HepG2 (cell line): Measurements from ENCODE around the gene ZNF513. TPM values are rescaled to one million over a fixed set of nuclear protein-coding genes. Genes with fewer than 3 reads are reported as not detected.

Experiments
- ETV5 ChIP-seq: IDR thresholded peaks from 2 replicates; pipeline ENCODE4 v1.6.1; 2018; ENCODE audit warnings: missing biosample characterization, missing genetic modification reagents, inconsistent platforms, borderline replicate concordance
- GABPB1 ChIP-seq: IDR thresholded peaks from 2 replicates; pipeline ENCODE4 v1.6.1; 2016; ENCODE audit warnings: mild to moderate bottlenecking, missing genetic modification reagents, moderate library complexity, missing compliant biosample characterization
- HOXA3 ChIP-seq: sonication (generic); formaldehyde crosslinking; IDR thresholded peaks from 2 replicates; pipeline ENCODE4 v1.5.0; 2020; ENCODE audit warnings: missing genetic modification reagents
- ISL2 ChIP-seq: sonication (generic); formaldehyde crosslinking; IDR thresholded peaks from 2 replicates; pipeline ENCODE4 v1.5.0; 2020; ENCODE audit warnings: missing genetic modification reagents
- KDM3A ChIP-seq: IDR thresholded peaks from 2 replicates; pipeline ENCODE4 v1.6.1; 2018; ENCODE audit warnings: low read depth, missing compliant biosample characterization
- MTF2 ChIP-seq: sonication (generic); formaldehyde crosslinking; IDR thresholded peaks from 2 replicates; pipeline ENCODE4 v1.5.0; 2020; ENCODE audit warnings: missing genetic modification reagents, borderline replicate concordance
- NKX3-1 ChIP-seq: sonication (generic); formaldehyde crosslinking; IDR thresholded peaks from 2 replicates; pipeline ENCODE4 v1.5.0; 2020; ENCODE audit warnings: missing genetic modification reagents
- THAP11 ChIP-seq: IDR thresholded peaks from 2 replicates; pipeline ENCODE4 v1.6.1; 2016; ENCODE audit warnings: missing biosample characterization, missing genetic modification reagents
- ZNF776 ChIP-seq: sonication (generic); formaldehyde crosslinking; IDR thresholded peaks from 2 replicates; pipeline ENCODE4 v1.4.0; 2020; ENCODE audit warnings: mild to moderate bottlenecking, missing genetic modification reagents
- polyA plus RNA-seq, 8 experiments: library from polyadenylated mRNA; depleted of rRNA in 3 of 8; stranded (reverse) in 7 of 8; unstranded in 1 of 8; fragments of >200 nt; fragmentation: Illumina TruSeq in 4 of 8; extraction: Trizol in 4 of 8; gene quantifications; 2 replicates each; pipeline versions ENCODE4 v1.2.1 to v1.2.3, GENCODE V29; 2011 to 2016; ENCODE audit warnings: low read depth in 4 of 8, missing spikeins in 1 of 8, mixed read lengths in 1 of 8; ENCODE audit not compliant: insufficient read depth in 1 of 8
- total RNA-seq, 5 experiments: library from RNA; depleted of rRNA; stranded (reverse); fragments of >200 nt; fragmentation: Illumina TruSeq; extraction: Trizol; gene quantifications; 2 replicates each; pipeline ENCODE4 v1.2.3, GENCODE V29; 2016; ENCODE audit warnings: low read depth in 1 of 5
- TF ChIP-seq, protein P1 (sequence below): sonication (generic); formaldehyde crosslinking; IDR thresholded peaks from 2 replicates; pipeline ENCODE4 v1.8.0; 2022; ENCODE audit warnings: mild to moderate bottlenecking, missing genetic modification reagents; ENCODE audit not compliant: insufficient replicate concordance
- TF ChIP-seq, protein P2 (sequence below): sonication (generic); formaldehyde crosslinking; IDR thresholded peaks from 2 replicates; pipeline ENCODE4 v1.5.0; 2020; ENCODE audit warnings: missing genetic modification reagents, mild to moderate bottlenecking, borderline replicate concordance
- TF ChIP-seq, protein P3 (sequence below): sonication (generic); formaldehyde crosslinking; IDR thresholded peaks from 2 replicates; pipeline ENCODE4 v1.4.0; 2020; ENCODE audit warnings: mild to moderate bottlenecking, missing genetic modification reagents
- TF ChIP-seq, protein P4 (sequence below): IDR thresholded peaks from 2 replicates; pipeline ENCODE4 v1.6.1; 2016; ENCODE audit warnings: missing compliant biosample characterization, missing genetic modification reagents, borderline replicate concordance
- TF ChIP-seq, protein P5 (sequence below): sonication (generic); formaldehyde crosslinking; IDR thresholded peaks from 2 replicates; pipeline ENCODE4 v1.5.1; 2020; ENCODE audit warnings: mild to moderate bottlenecking, moderate library complexity, missing genetic modification reagents
- TF ChIP-seq, protein P6 (sequence below): sonication (generic); formaldehyde crosslinking; IDR thresholded peaks from 2 replicates; pipeline ENCODE4; 2020; ENCODE audit warnings: missing genetic modification reagents, mild to moderate bottlenecking, borderline replicate concordance

ZNF513 gene
- total and polyA plus RNA-seq, 2 of the 13 experiments (the other 11 are each of a cell fraction or from before 2014, with no cell fraction given): 4.9 to 6.3 TPM

DNA sequence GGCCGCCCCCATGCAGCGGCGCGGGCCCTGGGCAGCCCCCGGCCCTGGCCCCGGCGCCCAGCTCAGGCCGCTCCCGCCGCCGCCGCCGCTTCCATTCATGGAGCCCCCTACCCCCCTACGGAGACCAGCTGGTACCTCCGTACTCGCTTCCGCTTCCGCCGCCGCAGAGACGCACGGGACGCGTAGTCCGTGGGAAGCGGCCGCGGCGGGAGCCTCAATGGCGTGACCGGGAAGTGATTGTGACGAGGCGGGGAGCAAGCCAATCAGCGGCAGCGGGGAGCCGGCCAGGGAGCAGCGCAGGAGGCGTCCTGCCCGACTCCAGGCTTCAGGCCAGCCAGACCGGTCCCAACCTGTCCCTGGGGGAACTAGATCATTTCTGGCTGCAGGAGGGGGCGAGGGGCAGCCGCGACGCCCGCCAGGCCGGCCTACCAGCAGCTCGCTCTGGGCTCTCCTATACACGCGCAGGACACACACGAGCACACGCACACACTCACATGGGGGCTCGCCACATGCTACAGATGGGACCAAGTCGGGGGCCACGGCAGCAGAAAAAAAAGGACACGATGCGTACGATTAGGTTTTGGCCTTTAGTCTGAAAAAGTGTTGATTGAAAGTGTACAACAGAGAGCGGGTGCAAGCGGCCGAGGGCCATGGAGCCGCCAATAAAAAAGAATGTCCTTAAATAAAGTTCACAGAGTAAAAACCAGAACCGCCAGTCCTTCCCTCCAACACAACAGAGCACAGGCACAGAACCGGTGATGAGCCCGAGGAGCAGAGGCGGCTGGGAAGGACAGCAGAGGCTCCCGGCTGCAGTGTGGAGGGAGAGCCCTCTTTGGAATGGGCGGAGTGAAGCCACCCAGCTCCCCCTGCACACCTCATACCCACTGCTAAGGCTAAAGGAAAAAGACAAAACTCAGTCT lies at the start of gene ZNF513 (continued):
- TF ChIP-seq, protein P1, sequence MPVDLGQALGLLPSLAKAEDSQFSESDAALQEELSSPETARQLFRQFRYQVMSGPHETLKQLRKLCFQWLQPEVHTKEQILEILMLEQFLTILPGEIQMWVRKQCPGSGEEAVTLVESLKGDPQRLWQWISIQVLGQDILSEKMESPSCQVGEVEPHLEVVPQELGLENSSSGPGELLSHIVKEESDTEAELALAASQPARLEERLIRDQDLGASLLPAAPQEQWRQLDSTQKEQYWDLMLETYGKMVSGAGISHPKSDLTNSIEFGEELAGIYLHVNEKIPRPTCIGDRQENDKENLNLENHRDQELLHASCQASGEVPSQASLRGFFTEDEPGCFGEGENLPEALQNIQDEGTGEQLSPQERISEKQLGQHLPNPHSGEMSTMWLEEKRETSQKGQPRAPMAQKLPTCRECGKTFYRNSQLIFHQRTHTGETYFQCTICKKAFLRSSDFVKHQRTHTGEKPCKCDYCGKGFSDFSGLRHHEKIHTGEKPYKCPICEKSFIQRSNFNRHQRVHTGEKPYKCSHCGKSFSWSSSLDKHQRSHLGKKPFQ: no peak
- peak; percentile 90 for TF ChIP-seq HOXA3 (CRISPR knock-in tag)
- TF ChIP-seq, protein P2, sequence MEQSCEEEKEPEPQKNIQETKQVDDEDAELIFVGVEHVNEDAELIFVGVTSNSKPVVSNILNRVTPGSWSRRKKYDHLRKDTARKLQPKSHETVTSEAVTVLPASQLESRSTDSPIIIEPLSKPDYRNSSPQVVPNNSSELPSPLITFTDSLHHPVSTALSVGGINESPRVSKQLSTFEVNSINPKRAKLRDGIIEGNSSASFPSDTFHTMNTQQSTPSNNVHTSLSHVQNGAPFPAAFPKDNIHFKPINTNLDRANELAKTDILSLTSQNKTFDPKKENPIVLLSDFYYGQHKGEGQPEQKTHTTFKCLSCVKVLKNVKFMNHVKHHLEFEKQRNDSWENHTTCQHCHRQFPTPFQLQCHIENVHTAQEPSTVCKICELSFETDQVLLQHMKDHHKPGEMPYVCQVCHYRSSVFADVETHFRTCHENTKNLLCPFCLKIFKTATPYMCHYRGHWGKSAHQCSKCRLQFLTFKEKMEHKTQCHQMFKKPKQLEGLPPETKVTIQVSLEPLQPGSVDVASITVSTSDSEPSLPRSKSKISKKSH (CRISPR knock-in tag): 0 out of 2 replicates have a peak, but pooled peaks have one; percentile 59
- TF ChIP-seq KDM3A (CRISPR knock-in tag): peak; percentile 36; the same call in 1 of the 2 replicates
- 0 out of 2 replicates have a peak, but pooled peaks have one; percentile 77 for TF ChIP-seq ZNF776 (CRISPR knock-in tag)
- no peak for TF ChIP-seq NKX3-1 (CRISPR knock-in tag)
- TF ChIP-seq ISL2: no peak
- TF ChIP-seq, protein P3, sequence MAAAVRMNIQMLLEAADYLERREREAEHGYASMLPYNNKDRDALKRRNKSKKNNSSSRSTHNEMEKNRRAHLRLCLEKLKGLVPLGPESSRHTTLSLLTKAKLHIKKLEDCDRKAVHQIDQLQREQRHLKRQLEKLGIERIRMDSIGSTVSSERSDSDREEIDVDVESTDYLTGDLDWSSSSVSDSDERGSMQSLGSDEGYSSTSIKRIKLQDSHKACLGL (CRISPR knock-in tag): peak; percentile 57; the same call in 1 of the 2 replicates
- TF ChIP-seq, protein P4, sequence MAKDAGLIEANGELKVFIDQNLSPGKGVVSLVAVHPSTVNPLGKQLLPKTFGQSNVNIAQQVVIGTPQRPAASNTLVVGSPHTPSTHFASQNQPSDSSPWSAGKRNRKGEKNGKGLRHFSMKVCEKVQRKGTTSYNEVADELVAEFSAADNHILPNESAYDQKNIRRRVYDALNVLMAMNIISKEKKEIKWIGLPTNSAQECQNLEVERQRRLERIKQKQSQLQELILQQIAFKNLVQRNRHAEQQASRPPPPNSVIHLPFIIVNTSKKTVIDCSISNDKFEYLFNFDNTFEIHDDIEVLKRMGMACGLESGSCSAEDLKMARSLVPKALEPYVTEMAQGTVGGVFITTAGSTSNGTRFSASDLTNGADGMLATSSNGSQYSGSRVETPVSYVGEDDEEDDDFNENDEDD: peak; percentile 49; the same call in 1 of the 2 replicates
- TF ChIP-seq THAP11 (CRISPR knock-in tag): peak; percentile 97
- TF ChIP-seq, protein P5, sequence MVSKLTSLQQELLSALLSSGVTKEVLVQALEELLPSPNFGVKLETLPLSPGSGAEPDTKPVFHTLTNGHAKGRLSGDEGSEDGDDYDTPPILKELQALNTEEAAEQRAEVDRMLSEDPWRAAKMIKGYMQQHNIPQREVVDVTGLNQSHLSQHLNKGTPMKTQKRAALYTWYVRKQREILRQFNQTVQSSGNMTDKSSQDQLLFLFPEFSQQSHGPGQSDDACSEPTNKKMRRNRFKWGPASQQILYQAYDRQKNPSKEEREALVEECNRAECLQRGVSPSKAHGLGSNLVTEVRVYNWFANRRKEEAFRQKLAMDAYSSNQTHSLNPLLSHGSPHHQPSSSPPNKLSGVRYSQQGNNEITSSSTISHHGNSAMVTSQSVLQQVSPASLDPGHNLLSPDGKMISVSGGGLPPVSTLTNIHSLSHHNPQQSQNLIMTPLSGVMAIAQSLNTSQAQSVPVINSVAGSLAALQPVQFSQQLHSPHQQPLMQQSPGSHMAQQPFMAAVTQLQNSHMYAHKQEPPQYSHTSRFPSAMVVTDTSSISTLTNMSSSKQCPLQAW (CRISPR knock-in tag): 0 out of 2 replicates have a peak, but pooled peaks have one; percentile 38
- peak; percentile 16; the same call in 1 of the 2 replicates for TF ChIP-seq ETV5 (CRISPR knock-in tag)
- TF ChIP-seq MTF2 (CRISPR knock-in tag): 0 out of 2 replicates have a peak, but pooled peaks have one; percentile 23
- TF ChIP-seq, protein P6, sequence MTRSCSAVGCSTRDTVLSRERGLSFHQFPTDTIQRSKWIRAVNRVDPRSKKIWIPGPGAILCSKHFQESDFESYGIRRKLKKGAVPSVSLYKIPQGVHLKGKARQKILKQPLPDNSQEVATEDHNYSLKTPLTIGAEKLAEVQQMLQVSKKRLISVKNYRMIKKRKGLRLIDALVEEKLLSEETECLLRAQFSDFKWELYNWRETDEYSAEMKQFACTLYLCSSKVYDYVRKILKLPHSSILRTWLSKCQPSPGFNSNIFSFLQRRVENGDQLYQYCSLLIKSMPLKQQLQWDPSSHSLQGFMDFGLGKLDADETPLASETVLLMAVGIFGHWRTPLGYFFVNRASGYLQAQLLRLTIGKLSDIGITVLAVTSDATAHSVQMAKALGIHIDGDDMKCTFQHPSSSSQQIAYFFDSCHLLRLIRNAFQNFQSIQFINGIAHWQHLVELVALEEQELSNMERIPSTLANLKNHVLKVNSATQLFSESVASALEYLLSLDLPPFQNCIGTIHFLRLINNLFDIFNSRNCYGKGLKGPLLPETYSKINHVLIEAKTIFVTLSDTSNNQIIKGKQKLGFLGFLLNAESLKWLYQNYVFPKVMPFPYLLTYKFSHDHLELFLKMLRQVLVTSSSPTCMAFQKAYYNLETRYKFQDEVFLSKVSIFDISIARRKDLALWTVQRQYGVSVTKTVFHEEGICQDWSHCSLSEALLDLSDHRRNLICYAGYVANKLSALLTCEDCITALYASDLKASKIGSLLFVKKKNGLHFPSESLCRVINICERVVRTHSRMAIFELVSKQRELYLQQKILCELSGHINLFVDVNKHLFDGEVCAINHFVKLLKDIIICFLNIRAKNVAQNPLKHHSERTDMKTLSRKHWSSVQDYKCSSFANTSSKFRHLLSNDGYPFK (CRISPR knock-in tag): peak; percentile 4; the same call in 1 of the 2 replicates
- TF ChIP-seq GABPB1: peak; percentile 95
